Loucy (cell line): ENCODE results near the gene RFTN2.

Experiments
- H2AFZ ChIP-seq: fragments of 200-600 bp; sonication (generic); 2 replicates; pipeline ENCODE4 v1.6.0; 2016; ENCODE audit warnings: antibody characterized with exemption, mild to moderate bottlenecking, low read length, moderate library complexity
- H3F3A ChIP-seq: fragments of 200-600 bp; 2 replicates; pipeline ENCODE4 v1.6.0; 2016; ENCODE audit warnings: antibody characterized with exemption, low read depth, mild to moderate bottlenecking
- H3K27me3 ChIP-seq: fragments of 200-600 bp; sonication (generic); 2 replicates; pipeline ENCODE4 v1.6.1; 2014; ENCODE audit warnings: low read length, mild to moderate bottlenecking; ENCODE audit not compliant: insufficient read depth, poor library complexity, severe bottlenecking
- H3K36me3 ChIP-seq: fragments of 200-600 bp; sonication (generic); 2 replicates; pipeline ENCODE4 v1.6.1; 2016; ENCODE audit warnings: low read length; ENCODE audit not compliant: insufficient read depth
- H3K4me1 ChIP-seq: fragments of 200-600 bp; sonication (generic); 2 replicates; pipeline ENCODE4 v1.5.1; 2014; ENCODE audit warnings: low read length, mild to moderate bottlenecking; ENCODE audit not compliant: insufficient read depth, poor library complexity, severe bottlenecking
- H3K4me2 ChIP-seq: fragments of 200-600 bp; sonication (generic); 2 replicates; pipeline ENCODE4 v1.6.0; 2014; ENCODE audit warnings: antibody characterized with exemption, low read length, low read depth, mild to moderate bottlenecking; ENCODE audit not compliant: poor library complexity, severe bottlenecking
- H3K4me3 ChIP-seq: fragments of 200-600 bp; sonication (generic); 2 replicates; pipeline ENCODE4 v1.5.1; 2014; ENCODE audit warnings: low read length, mild to moderate bottlenecking, mixed read lengths; ENCODE audit not compliant: poor library complexity, severe bottlenecking
- H3K79me2 ChIP-seq: fragments of 200-600 bp; sonication (generic); 2 replicates; pipeline ENCODE4 v1.6.1; 2014; ENCODE audit warnings: low read length; ENCODE audit not compliant: insufficient read depth
- H3K9ac ChIP-seq: fragments of 200-600 bp; sonication (generic); 2 replicates; pipeline ENCODE4 v1.6.0; 2014; ENCODE audit warnings: mild to moderate bottlenecking, low read depth, low read length, moderate library complexity; ENCODE audit not compliant: poor library complexity, severe bottlenecking
- H3K9me2 ChIP-seq: fragments of 200-600 bp; sonication (generic); replicated peaks from 2 replicates; pipeline ENCODE4 v1.6.1; 2016; ENCODE audit warnings: low read depth, low read length, mixed read lengths
- H3K9me3 ChIP-seq: fragments of 200-600 bp; sonication (generic); 2 replicates; pipeline ENCODE4 v1.6.1; 2014; ENCODE audit warnings: mild to moderate bottlenecking, antibody characterized with exemption, low read length, low read depth; ENCODE audit not compliant: insufficient read depth
- H4K20me1 ChIP-seq: fragments of 200-600 bp; sonication (generic); 2 replicates; pipeline ENCODE4 v1.6.0; 2014; ENCODE audit warnings: antibody characterized with exemption, low read length, mild to moderate bottlenecking; ENCODE audit not compliant: insufficient read depth, poor library complexity, severe bottlenecking
- EZH2phosphoT487 ChIP-seq: fragments of 200-600 bp; IDR thresholded peaks from 2 replicates; pipeline ENCODE4 v1.6.1; 2018; ENCODE audit warnings: antibody characterized with exemption, mild to moderate bottlenecking, moderate library complexity, borderline replicate concordance
- TF ChIP-seq, protein P1 (sequence below): fragments of 200-600 bp; sonication (generic); conservative IDR thresholded peaks from 2 replicates; pipeline ENCODE4 v1.5.1; 2014; ENCODE audit warnings: mild to moderate bottlenecking, antibody characterized with exemption, low read length

RFTN2 gene

DNA sequence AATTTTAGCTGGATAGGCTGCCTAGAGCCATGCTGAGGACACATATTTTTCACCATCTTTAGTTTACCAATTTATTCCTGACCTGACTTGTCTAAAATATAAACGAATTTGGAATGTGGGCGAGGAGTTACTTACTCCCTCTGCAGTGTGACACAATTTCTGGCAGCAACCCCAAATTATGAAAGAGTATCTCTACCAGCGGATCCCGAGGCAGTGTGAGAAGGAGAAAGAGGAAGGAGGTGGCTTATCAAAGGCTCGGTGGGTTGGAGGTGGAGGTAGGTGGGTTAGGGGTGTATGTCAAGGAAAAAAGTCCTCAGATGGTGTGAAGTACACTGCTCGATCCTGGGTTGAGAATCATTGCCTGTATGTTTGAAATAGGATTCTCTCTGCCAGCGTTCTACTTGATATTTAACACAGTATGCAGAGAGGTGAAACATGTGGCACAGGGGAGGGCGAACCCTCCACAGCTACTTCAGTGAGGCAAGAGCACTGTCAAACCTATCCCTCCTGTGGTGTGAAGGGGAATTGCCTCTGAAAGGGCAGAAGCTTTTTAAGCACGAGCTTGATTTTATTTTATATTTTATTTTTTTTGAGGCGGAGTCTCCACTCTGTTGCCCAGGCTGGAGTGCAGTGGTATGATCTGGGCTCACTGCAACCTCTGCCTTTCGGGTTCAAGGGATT is 76.0 kb downstream of the RFTN2 start:
- H3K36me3 ChIP-seq = no peaks in the 10 kb centered on the region
- H4K20me1 ChIP-seq = no peaks in the 10 kb centered on the region
- no peaks in the 10 kb centered on the region for H3K79me2 ChIP-seq
- H3K4me3 ChIP-seq = no peak overlapping the region
- H3K4me2 ChIP-seq = no peak overlapping the region
- peak overlapping the region; percentile 76 for H2AFZ ChIP-seq
- H3K4me1 ChIP-seq = no peaks in the 10 kb centered on the region
- no peaks in the 10 kb centered on the region for H3K9me3 ChIP-seq
- H3K27me3 ChIP-seq = no peaks in the 10 kb centered on the region
- no peaks in the 10 kb centered on the region for H3F3A ChIP-seq
- H3K9me2 ChIP-seq = no peaks in the 10 kb centered on the region
- no peak overlapping the region for H3K9ac ChIP-seq
- no peak for TF ChIP-seq EZH2phosphoT487
- TF ChIP-seq, protein P1, sequence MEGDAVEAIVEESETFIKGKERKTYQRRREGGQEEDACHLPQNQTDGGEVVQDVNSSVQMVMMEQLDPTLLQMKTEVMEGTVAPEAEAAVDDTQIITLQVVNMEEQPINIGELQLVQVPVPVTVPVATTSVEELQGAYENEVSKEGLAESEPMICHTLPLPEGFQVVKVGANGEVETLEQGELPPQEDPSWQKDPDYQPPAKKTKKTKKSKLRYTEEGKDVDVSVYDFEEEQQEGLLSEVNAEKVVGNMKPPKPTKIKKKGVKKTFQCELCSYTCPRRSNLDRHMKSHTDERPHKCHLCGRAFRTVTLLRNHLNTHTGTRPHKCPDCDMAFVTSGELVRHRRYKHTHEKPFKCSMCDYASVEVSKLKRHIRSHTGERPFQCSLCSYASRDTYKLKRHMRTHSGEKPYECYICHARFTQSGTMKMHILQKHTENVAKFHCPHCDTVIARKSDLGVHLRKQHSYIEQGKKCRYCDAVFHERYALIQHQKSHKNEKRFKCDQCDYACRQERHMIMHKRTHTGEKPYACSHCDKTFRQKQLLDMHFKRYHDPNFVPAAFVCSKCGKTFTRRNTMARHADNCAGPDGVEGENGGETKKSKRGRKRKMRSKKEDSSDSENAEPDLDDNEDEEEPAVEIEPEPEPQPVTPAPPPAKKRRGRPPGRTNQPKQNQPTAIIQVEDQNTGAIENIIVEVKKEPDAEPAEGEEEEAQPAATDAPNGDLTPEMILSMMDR = peak; percentile 52

DNA sequence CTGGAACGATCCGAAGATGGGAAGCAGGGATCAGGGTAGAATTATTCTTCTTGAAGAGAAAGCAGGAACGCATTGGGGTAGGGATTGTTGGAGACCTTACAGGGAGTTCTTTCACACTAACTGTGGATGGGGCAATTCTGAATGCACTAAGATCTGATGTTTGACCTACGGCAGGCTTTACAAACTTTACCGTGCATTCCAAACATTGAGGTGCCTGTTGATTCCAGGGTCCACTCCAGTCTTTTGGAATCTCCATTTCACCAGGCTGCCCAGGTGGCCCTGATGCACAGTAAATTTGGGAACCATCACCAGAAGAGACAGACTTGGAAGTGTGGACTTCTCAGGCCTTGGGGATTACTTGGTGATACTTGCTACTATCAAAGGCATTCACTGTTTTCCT is 76.9 kb downstream of the RFTN2 start:
- Histone ChIP-seq H3K79me2 (no peaks in the 10 kb centered on the region), H3K4me1 (no peaks in the 10 kb centered on the region), H3K36me3 (no peaks in the 10 kb centered on the region), H3K9ac (no peak overlapping the region), H3K4me2 (no peak overlapping the region), H3F3A (no peaks in the 10 kb centered on the region), H3K9me2 (no peaks in the 10 kb centered on the region), H3K9me3 (no peaks in the 10 kb centered on the region), H4K20me1 (no peaks in the 10 kb centered on the region), H3K27me3 (no peaks in the 10 kb centered on the region), H2AFZ (no peak overlapping the region), H3K4me3 (no peak overlapping the region)
- no peak for TF ChIP-seq EZH2phosphoT487
- TF ChIP-seq, protein P1 = no peak

DNA sequence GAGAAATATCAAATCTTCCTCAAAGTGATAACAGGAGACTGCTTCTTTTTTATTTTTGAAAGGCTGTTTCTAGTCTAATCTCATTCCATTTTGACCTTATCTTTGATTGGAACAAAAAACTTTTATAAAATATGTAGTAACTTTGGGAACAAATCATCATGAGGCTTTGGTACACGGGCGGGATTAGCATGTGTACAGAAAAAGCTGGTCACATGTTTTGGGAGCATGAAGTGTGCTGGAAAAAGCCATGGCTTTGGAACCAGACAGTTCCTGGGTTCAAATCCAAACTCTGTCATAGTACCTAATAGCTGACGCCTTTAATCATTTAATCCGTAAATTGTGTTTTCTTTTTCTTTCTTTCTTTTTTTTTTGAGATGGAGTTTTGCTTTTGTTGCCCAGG is 78.2 kb downstream of the RFTN2 start:
- Histone ChIP-seq H3K79me2 (no peaks in the 10 kb centered on the region), H3K36me3 (no peaks in the 10 kb centered on the region), H3K27me3 (no peaks in the 10 kb centered on the region), H3K9me3 (no peaks in the 10 kb centered on the region), H3K4me3 (no peak overlapping the region), H3K9me2 (no peaks in the 10 kb centered on the region), H3K4me1 (no peaks in the 10 kb centered on the region), H3K4me2 (no peak overlapping the region), H3K9ac (no peak overlapping the region), H3F3A (no peaks in the 10 kb centered on the region), H2AFZ (no peak overlapping the region), H4K20me1 (no peaks in the 10 kb centered on the region)
- no peak for TF ChIP-seq EZH2phosphoT487
- TF ChIP-seq, protein P1 = no peak
